HepG2 (cell line): ENCODE results near the gene MAN1A1. TPM values are rescaled to one million over a fixed set of nuclear protein-coding genes. Genes with fewer than 3 reads are reported as not detected.

Experiments used
- EED ChIP-seq: sonication (generic); formaldehyde crosslinking; IDR thresholded peaks from 2 replicates; pipeline ENCODE4 v1.5.0; 2020; ENCODE audit warnings: mild to moderate bottlenecking, missing genetic modification reagents
- FOXJ3 ChIP-seq: sonication (generic); formaldehyde crosslinking; IDR thresholded peaks from 2 replicates; pipeline ENCODE4 v1.4.0; 2020; ENCODE audit warnings: missing genetic modification reagents, mild to moderate bottlenecking, borderline replicate concordance
- GATAD2A ChIP-seq: IDR thresholded peaks from 2 replicates; pipeline ENCODE4 v1.6.1; 2016
- GPBP1L1 ChIP-seq: sonication (generic); formaldehyde crosslinking; IDR thresholded peaks from 2 replicates; pipeline ENCODE4 v1.5.0; 2020; ENCODE audit warnings: mild to moderate bottlenecking, missing genetic modification reagents
- HNF4A ChIP-seq: sonication (generic); formaldehyde crosslinking; IDR thresholded peaks from 2 replicates; pipeline ENCODE4 v1.4.0; 2020; ENCODE audit warnings: missing genetic modification reagents
- MNT ChIP-seq: fragments of 450-650 bp; IDR thresholded peaks from 2 replicates; pipeline ENCODE4 v1.6.1; 2016
- PCBP1 ChIP-seq: fragments of 200-400 bp; formaldehyde crosslinking; IDR thresholded peaks from 2 replicates; pipeline ENCODE4 v1.6.1; 2017; ENCODE audit warnings: mild to moderate bottlenecking, low read depth, low read length, borderline replicate concordance
- RAD21 ChIP-seq: fragments of 450-650 bp; formaldehyde crosslinking; IDR thresholded peaks from 2 replicates; pipeline ENCODE4 v1.5.0; 2020; ENCODE audit warnings: mild to moderate bottlenecking
- SALL2 ChIP-seq: sonication (generic); formaldehyde crosslinking; IDR thresholded peaks from 2 replicates; pipeline ENCODE4 v1.8.1; 2023; ENCODE audit warnings: mild to moderate bottlenecking, missing genetic modification reagents, inconsistent platforms
- SOX5 ChIP-seq: IDR thresholded peaks from 2 replicates; pipeline ENCODE4 v1.6.1; 2016; ENCODE audit warnings: borderline replicate concordance
- ZNF143 ChIP-seq: sonication (generic); formaldehyde crosslinking; IDR thresholded peaks from 2 replicates; pipeline ENCODE4 v1.4.0; 2020; ENCODE audit warnings: missing genetic modification reagents
- ZNF362 ChIP-seq: sonication (generic); formaldehyde crosslinking; IDR thresholded peaks from 2 replicates; pipeline ENCODE4 v1.4.0; 2020; ENCODE audit warnings: missing genetic modification reagents, mild to moderate bottlenecking, borderline replicate concordance
- ZNF605 ChIP-seq: sonication (generic); formaldehyde crosslinking; IDR thresholded peaks from 2 replicates; pipeline ENCODE4 v1.8.0; 2022; ENCODE audit warnings: mild to moderate bottlenecking, missing genetic modification reagents
- ZNF777 ChIP-seq: sonication (generic); formaldehyde crosslinking; IDR thresholded peaks from 2 replicates; pipeline ENCODE4 v1.4.0; 2020; ENCODE audit warnings: missing genetic modification reagents
- polyA plus RNA-seq, 8 experiments: library from polyadenylated mRNA; depleted of rRNA in 3 of 8; stranded (reverse) in 7 of 8; unstranded in 1 of 8; fragments of >200 nt; fragmentation: Illumina TruSeq in 4 of 8; extraction: Trizol in 4 of 8; gene quantifications; 2 replicates each; pipeline versions ENCODE4 v1.2.1 to v1.2.3, GENCODE V29; 2011 to 2016; ENCODE audit warnings: low read depth in 4 of 8, missing spikeins in 1 of 8, mixed read lengths in 1 of 8; ENCODE audit not compliant: insufficient read depth in 1 of 8
- total RNA-seq, 5 experiments: library from RNA; depleted of rRNA; stranded (reverse); fragments of >200 nt; fragmentation: Illumina TruSeq; extraction: Trizol; gene quantifications; 2 replicates each; pipeline ENCODE4 v1.2.3, GENCODE V29; 2016; ENCODE audit warnings: low read depth in 1 of 5
- TF ChIP-seq, protein P1 (sequence below): sonication (generic); formaldehyde crosslinking; IDR thresholded peaks from 2 replicates; pipeline ENCODE4 v1.9.0; 2021; ENCODE audit warnings: missing genetic modification reagents, mild to moderate bottlenecking, borderline replicate concordance
- TF ChIP-seq, protein P2 (sequence below): IDR thresholded peaks from 2 replicates; pipeline ENCODE4 v1.6.1; 2012; ENCODE audit warnings: low read depth, low read length, improper control_type of control experiment
- TF ChIP-seq, protein P3 (sequence below): sonication (generic); formaldehyde crosslinking; IDR thresholded peaks from 2 replicates; pipeline ENCODE4 v1.4.0; 2020; ENCODE audit warnings: missing genetic modification reagents, borderline replicate concordance

The MAN1A1 gene
- total and polyA plus RNA-seq, 2 of the 13 experiments (the other 11 are each of a cell fraction or from before 2014, with no cell fraction given): 156 to 236 TPM

GRCh38 chr6:119148098-119148824 is 201.3 kb downstream of the MAN1A1 start (continued):
- TF ChIP-seq ZNF362 (CRISPR knock-in tag) (peak; percentile 90), RAD21 (CRISPR knock-in tag) (peak; percentile 73), EED (no peak), PCBP1 (no peak), FOXJ3 (CRISPR knock-in tag) (no peak), GPBP1L1 (no peak), HNF4A (CRISPR knock-in tag) (no peak), ZNF777 (CRISPR knock-in tag) (no peak), MNT (no peak), GATAD2A (CRISPR knock-in tag) (peak; percentile 38; the same call in 1 of the 2 replicates), ZNF605 (CRISPR knock-in tag) (0 out of 2 replicates have a peak, but pooled peaks have one; percentile 42), SALL2 (CRISPR knock-in tag) (no peak), ZNF143 (no peak), SOX5 (CRISPR knock-in tag) (0 out of 2 replicates have a peak, but pooled peaks have one; percentile 11)
- TF ChIP-seq, protein P1, sequence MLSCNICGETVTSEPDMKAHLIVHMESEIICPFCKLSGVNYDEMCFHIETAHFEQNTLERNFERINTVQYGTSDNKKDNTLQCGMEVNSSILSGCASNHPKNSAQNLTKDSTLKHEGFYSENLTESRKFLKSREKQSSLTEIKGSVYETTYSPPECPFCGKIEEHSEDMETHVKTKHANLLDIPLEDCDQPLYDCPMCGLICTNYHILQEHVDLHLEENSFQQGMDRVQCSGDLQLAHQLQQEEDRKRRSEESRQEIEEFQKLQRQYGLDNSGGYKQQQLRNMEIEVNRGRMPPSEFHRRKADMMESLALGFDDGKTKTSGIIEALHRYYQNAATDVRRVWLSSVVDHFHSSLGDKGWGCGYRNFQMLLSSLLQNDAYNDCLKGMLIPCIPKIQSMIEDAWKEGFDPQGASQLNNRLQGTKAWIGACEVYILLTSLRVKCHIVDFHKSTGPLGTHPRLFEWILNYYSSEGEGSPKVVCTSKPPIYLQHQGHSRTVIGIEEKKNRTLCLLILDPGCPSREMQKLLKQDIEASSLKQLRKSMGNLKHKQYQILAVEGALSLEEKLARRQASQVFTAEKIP (CRISPR knock-in tag): no peak
- TF ChIP-seq, protein P2, sequence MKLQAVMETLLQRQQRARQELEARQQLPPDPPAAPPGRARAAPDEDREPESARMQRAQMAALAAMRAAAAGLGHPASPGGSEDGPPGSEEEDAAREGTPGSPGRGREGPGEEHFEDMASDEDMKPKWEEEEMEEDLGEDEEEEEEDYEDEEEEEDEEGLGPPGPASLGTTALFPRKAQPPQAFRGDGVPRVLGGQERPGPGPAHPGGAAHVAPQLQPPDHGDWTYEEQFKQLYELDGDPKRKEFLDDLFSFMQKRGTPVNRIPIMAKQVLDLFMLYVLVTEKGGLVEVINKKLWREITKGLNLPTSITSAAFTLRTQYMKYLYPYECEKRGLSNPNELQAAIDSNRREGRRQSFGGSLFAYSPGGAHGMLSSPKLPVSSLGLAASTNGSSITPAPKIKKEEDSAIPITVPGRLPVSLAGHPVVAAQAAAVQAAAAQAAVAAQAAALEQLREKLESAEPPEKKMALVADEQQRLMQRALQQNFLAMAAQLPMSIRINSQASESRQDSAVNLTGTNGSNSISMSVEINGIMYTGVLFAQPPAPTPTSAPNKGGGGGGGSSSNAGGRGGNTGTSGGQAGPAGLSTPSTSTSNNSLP: peak; percentile 68; the same call in 1 of the 2 replicates
- TF ChIP-seq, protein P3, sequence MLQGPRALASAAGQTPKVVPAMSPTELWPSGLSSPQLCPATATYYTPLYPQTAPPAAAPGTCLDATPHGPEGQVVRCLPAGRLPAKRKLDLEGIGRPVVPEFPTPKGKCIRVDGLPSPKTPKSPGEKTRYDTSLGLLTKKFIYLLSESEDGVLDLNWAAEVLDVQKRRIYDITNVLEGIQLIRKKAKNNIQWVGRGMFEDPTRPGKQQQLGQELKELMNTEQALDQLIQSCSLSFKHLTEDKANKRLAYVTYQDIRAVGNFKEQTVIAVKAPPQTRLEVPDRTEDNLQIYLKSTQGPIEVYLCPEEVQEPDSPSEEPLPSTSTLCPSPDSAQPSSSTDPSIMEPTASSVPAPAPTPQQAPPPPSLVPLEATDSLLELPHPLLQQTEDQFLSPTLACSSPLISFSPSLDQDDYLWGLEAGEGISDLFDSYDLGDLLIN (CRISPR knock-in tag): no peak
